Measurements from ENCODE around the gene RNPS1.

DNA sequence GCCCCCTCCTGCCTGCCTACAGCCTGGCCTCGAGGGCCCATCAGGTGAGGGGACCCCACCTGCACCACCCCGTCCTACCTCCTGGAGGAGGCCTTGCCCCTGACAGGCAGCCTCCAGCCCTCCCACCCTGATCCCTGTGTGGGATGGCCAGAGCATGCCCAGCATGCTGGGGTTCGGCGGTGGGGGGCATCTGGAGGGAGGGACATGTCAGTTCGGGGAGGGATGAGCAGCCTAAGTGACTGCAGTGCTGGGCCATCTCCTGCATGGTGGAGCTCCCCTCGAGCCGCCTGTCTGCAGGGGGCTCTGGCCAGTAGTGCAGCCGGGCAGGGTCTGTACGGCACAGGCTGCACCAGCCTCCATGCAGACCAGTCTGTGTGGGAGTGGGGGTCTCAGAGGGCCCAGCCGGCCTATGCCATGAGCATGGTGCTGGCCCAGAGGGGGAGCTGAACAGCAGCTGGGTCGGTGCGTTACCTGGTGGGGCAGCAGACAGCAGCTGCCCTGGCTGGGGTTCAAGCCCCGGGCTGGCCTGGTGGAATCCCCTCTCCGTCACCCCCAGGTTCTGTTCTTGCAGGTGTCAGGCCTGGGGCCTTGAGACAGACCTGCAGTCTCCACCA is 4.0 kb upstream of the RNPS1 start:
- no peak for TF ChIP-seq POLR2AphosphoS5 (IDR thresholded peaks at IDR 0.05; ENCODE audit: low read depth)
- TF ChIP-seq, protein P1, sequence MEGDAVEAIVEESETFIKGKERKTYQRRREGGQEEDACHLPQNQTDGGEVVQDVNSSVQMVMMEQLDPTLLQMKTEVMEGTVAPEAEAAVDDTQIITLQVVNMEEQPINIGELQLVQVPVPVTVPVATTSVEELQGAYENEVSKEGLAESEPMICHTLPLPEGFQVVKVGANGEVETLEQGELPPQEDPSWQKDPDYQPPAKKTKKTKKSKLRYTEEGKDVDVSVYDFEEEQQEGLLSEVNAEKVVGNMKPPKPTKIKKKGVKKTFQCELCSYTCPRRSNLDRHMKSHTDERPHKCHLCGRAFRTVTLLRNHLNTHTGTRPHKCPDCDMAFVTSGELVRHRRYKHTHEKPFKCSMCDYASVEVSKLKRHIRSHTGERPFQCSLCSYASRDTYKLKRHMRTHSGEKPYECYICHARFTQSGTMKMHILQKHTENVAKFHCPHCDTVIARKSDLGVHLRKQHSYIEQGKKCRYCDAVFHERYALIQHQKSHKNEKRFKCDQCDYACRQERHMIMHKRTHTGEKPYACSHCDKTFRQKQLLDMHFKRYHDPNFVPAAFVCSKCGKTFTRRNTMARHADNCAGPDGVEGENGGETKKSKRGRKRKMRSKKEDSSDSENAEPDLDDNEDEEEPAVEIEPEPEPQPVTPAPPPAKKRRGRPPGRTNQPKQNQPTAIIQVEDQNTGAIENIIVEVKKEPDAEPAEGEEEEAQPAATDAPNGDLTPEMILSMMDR (IDR thresholded peaks at IDR 0.05; ENCODE audit: insufficient read depth, low read length) = no peak
- TF ChIP-seq, protein P2, sequence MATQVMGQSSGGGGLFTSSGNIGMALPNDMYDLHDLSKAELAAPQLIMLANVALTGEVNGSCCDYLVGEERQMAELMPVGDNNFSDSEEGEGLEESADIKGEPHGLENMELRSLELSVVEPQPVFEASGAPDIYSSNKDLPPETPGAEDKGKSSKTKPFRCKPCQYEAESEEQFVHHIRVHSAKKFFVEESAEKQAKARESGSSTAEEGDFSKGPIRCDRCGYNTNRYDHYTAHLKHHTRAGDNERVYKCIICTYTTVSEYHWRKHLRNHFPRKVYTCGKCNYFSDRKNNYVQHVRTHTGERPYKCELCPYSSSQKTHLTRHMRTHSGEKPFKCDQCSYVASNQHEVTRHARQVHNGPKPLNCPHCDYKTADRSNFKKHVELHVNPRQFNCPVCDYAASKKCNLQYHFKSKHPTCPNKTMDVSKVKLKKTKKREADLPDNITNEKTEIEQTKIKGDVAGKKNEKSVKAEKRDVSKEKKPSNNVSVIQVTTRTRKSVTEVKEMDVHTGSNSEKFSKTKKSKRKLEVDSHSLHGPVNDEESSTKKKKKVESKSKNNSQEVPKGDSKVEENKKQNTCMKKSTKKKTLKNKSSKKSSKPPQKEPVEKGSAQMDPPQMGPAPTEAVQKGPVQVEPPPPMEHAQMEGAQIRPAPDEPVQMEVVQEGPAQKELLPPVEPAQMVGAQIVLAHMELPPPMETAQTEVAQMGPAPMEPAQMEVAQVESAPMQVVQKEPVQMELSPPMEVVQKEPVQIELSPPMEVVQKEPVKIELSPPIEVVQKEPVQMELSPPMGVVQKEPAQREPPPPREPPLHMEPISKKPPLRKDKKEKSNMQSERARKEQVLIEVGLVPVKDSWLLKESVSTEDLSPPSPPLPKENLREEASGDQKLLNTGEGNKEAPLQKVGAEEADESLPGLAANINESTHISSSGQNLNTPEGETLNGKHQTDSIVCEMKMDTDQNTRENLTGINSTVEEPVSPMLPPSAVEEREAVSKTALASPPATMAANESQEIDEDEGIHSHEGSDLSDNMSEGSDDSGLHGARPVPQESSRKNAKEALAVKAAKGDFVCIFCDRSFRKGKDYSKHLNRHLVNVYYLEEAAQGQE (IDR thresholded peaks at IDR 0.05; ENCODE audit: insufficient replicate concordance, low read depth) = no peak
